IMR-90 (cell line): Measurements from ENCODE around the gene DARS1. TPM values are rescaled to one million over a fixed set of nuclear protein-coding genes. Genes with fewer than 3 reads are reported as not detected.

ENCODE experiments used
- ATAC-seq: fragments of 200-7000 bp; cut with Tn5 transposase; 2 replicates; pipeline ENCODE4 v1.9.1; 2020; ENCODE audit warnings: low read depth, mild to moderate bottlenecking, moderate library complexity
- BruUV-seq: library from RNA; stranded (reverse); fragments of 400-500 nt; replicated peaks from 2 replicates; lab custom pipeline; 2021; lab: Mats Ljungman, UMichigan
- CTCF ChIA-PET: fragments of 300-600 bp; formaldehyde crosslinking; extraction: SDS; loops from one replicate; lab custom pipeline; 2021; ENCODE audit warnings: antibody characterized with exemption; lab: Yijun Ruan, JAX
- POLR2A ChIA-PET: fragments of 300-600 bp; sonication (Branson Sonifier 250); formaldehyde crosslinking; loops from one replicate; lab custom pipeline; 2022; ENCODE audit warnings: antibody characterized with exemption; ENCODE audit not compliant: unreplicated experiment; lab: Charles Lee
- DNase-seq: peaks from one replicate; pipeline ENCODE4 v3.0.0; 2013
- H2AFZ ChIP-seq: replicated peaks from 2 replicates; pipeline ENCODE3; 2013; ENCODE audit warnings: low read length, mild to moderate bottlenecking; ENCODE audit not compliant: poor library complexity
- H2AK5ac ChIP-seq: 2 replicates; pipeline ENCODE4 v1.6.1; 2013; ENCODE audit warnings: low read depth, low read length, inconsistent platforms
- H2AK9ac ChIP-seq: replicated peaks from 2 replicates; pipeline ENCODE3; 2013; ENCODE audit warnings: mild to moderate bottlenecking, low read depth, low read length, moderate library complexity; ENCODE audit not compliant: poor library complexity
- H2BK120ac ChIP-seq: 2 replicates; pipeline ENCODE4 v1.6.1; 2013; ENCODE audit warnings: low read depth, low read length, inconsistent platforms
- H2BK15ac ChIP-seq: 3 replicates; pipeline ENCODE4 v1.6.1; 2013; ENCODE audit warnings: low read depth, low read length, inconsistent platforms
- H2BK20ac ChIP-seq: 2 replicates; pipeline ENCODE4 v1.6.1; 2013; ENCODE audit warnings: low read depth, mild to moderate bottlenecking, inconsistent platforms, low read length, moderate library complexity
- H2BK5ac ChIP-seq: 2 replicates; pipeline ENCODE4 v1.6.1; 2013; ENCODE audit warnings: mild to moderate bottlenecking, low read depth, low read length, inconsistent platforms; ENCODE audit not compliant: poor library complexity, severe bottlenecking
- H3K14ac ChIP-seq: replicated peaks from 2 replicates; pipeline ENCODE4 v1.6.1; 2013; ENCODE audit warnings: low read depth, low read length, inconsistent platforms
- H3K18ac ChIP-seq: 2 replicates; pipeline ENCODE4 v1.6.1; 2013; ENCODE audit warnings: low read depth, low read length, control low read depth
- H3K23ac ChIP-seq: 2 replicates; pipeline ENCODE4 v1.6.1; 2013; ENCODE audit warnings: low read depth, low read length, inconsistent platforms
- H3K27ac ChIP-seq: 2 replicates; pipeline ENCODE4 v1.5.1; 2013; ENCODE audit warnings: mild to moderate bottlenecking, control low read depth, low read length; ENCODE audit not compliant: insufficient read depth
- H3K27me3 ChIP-seq: 2 replicates; pipeline ENCODE4 v1.6.1; 2013; ENCODE audit warnings: low read length; ENCODE audit not compliant: control insufficient read depth, insufficient read depth
- H3K36me3 ChIP-seq: 2 replicates; pipeline ENCODE4 v1.6.1; 2013; ENCODE audit warnings: low read length, mixed read lengths; ENCODE audit not compliant: control insufficient read depth, insufficient read depth
- H3K4ac ChIP-seq: 2 replicates; pipeline ENCODE4 v1.6.1; 2013; ENCODE audit warnings: low read depth, low read length, inconsistent platforms
- H3K4me1 ChIP-seq: 2 replicates; pipeline ENCODE4 v1.6.1; 2013; ENCODE audit warnings: low read length, mixed read lengths; ENCODE audit not compliant: control insufficient read depth, insufficient read depth
- H3K4me2 ChIP-seq: 2 replicates; pipeline ENCODE4 v1.6.1; 2013; ENCODE audit warnings: low read depth, mild to moderate bottlenecking, control low read depth, low read length, moderate library complexity
- H3K4me3 ChIP-seq: 2 replicates; pipeline ENCODE4 v1.5.1; 2013; ENCODE audit warnings: low read depth, mild to moderate bottlenecking, control low read depth, low read length, moderate library complexity; ENCODE audit not compliant: insufficient read depth
- H3K56ac ChIP-seq: 2 replicates; pipeline ENCODE4 v1.6.1; 2013; ENCODE audit warnings: low read length, inconsistent platforms; ENCODE audit not compliant: insufficient read depth; ENCODE audit errors: extremely low read depth
- H3K79me1 ChIP-seq, 2 experiments: 2 replicates each; pipeline ENCODE4 v1.6.1; 2013; ENCODE audit warnings: low read length in 2 of 2, inconsistent platforms in 1 of 2, low read depth in 1 of 2
- H3K9ac ChIP-seq: 2 replicates; pipeline ENCODE4 v1.6.1; 2013; ENCODE audit warnings: low read depth, low read length, control low read depth
- H3K9me1 ChIP-seq: 2 replicates; pipeline ENCODE4 v1.6.1; 2013; ENCODE audit warnings: low read length, inconsistent platforms; ENCODE audit not compliant: insufficient read depth
- H3K9me3 ChIP-seq: 2 replicates; pipeline ENCODE4 v1.6.1; 2013; ENCODE audit warnings: low read length; ENCODE audit not compliant: control insufficient read depth, insufficient read depth
- H4K20me1 ChIP-seq: 2 replicates; pipeline ENCODE4 v1.6.1; 2013; ENCODE audit warnings: low read length, inconsistent platforms; ENCODE audit not compliant: insufficient read depth
- H4K5ac ChIP-seq: 2 replicates; pipeline ENCODE4 v1.6.1; 2013; ENCODE audit warnings: mild to moderate bottlenecking, low read depth, low read length, control low read depth
- H4K8ac ChIP-seq, 2 experiments: 2 replicates each; pipeline ENCODE4 v1.6.1; 2013; ENCODE audit warnings: low read depth in 2 of 2, low read length in 2 of 2, control low read depth in 1 of 2, inconsistent platforms in 1 of 2
- H4K91ac ChIP-seq: 2 replicates; pipeline ENCODE4 v1.6.1; 2013; ENCODE audit warnings: low read depth, low read length, inconsistent platforms; ENCODE audit not compliant: insufficient read depth
- BHLHE40 ChIP-seq: fragments of 150-350 bp; IDR thresholded peaks from 2 replicates; pipeline ENCODE4 v1.6.1; 2016; ENCODE audit warnings: mild to moderate bottlenecking, low read depth, low read length
- CEBPB ChIP-seq: IDR thresholded peaks from 2 replicates; pipeline ENCODE4 v1.6.1; 2012; ENCODE audit warnings: low read depth, low read length, improper control_type of control experiment
- CHD1 ChIP-seq: IDR thresholded peaks from 2 replicates; pipeline ENCODE4 v1.6.1; 2012; ENCODE audit warnings: low read depth, low read length, improper control_type of control experiment
- FOS ChIP-seq: fragments of 150-350 bp; IDR thresholded peaks from 2 replicates; pipeline ENCODE4 v1.6.1; 2016; ENCODE audit warnings: low read depth, low read length
- MAFK ChIP-seq: IDR thresholded peaks from 2 replicates; pipeline ENCODE4 v1.6.1; 2012; ENCODE audit warnings: low read depth, low read length, improper control_type of control experiment
- MAZ ChIP-seq: IDR thresholded peaks from 2 replicates; pipeline ENCODE4 v1.6.1; 2012; ENCODE audit warnings: low read depth, mild to moderate bottlenecking, low read length, improper control_type of control experiment, moderate library complexity, borderline replicate concordance
- MXI1 ChIP-seq: IDR thresholded peaks from 2 replicates; pipeline ENCODE4 v1.6.1; 2012; ENCODE audit warnings: low read depth, mild to moderate bottlenecking, low read length, moderate library complexity, borderline replicate concordance
- NFE2L2 ChIP-seq: fragments of 150-350 bp; IDR thresholded peaks from 2 replicates; pipeline ENCODE4 v1.6.1; 2016; ENCODE audit warnings: low read depth, mild to moderate bottlenecking, low read length
- POLR2A ChIP-seq: IDR thresholded peaks from 2 replicates; pipeline ENCODE4 v1.6.1; 2012; ENCODE audit warnings: mild to moderate bottlenecking, low read depth, low read length
- RAD21 ChIP-seq: IDR thresholded peaks from 2 replicates; pipeline ENCODE4 v1.6.1; 2012; ENCODE audit warnings: low read length, improper control_type of control experiment
- RCOR1 ChIP-seq: IDR thresholded peaks from 2 replicates; pipeline ENCODE4 v1.6.1; 2012; ENCODE audit warnings: mild to moderate bottlenecking, low read length, improper control_type of control experiment; ENCODE audit not compliant: insufficient replicate concordance
- RFX5 ChIP-seq: IDR thresholded peaks from 2 replicates; pipeline ENCODE4 v1.8.0; 2012; ENCODE audit warnings: low read depth, mild to moderate bottlenecking, low read length, moderate library complexity
- SMC3 ChIP-seq: fragments of 150-350 bp; IDR thresholded peaks from 2 replicates; pipeline ENCODE4 v1.6.1; 2016; ENCODE audit warnings: low read depth, mild to moderate bottlenecking, antibody characterized with exemption, low read length, moderate library complexity
- WGBS, 2 experiments: methylation state at CpG; one replicate each; pipeline versions ENCODE4 v1.1.5 to v1.1.7; 2013; ENCODE audit warnings: missing lambda C conversion rate in 2 of 2; ENCODE audit not compliant: insufficient read length in 1 of 2; ENCODE audit errors: extremely low coverage in 2 of 2; 5-methylcytosine and 5-hydroxymethylcytosine counted together
- dilution Hi-C: fragments of 300-500 bp; cut with HindIII; formaldehyde crosslinking; loops from one replicate; pipeline ENCODE4 v1.14.3; 2018; ENCODE audit warnings: low sequenced_read_pairs; ENCODE audit not compliant: unreplicated experiment
- in situ Hi-C: fragments of 300-500 bp; cut with MboI; formaldehyde crosslinking; loops from 3 replicates; pipeline ENCODE4 v1.14.3; 2019; ENCODE audit warnings: low sequenced_read_pairs, inconsistent platforms, mixed read lengths
- intact Hi-C: fragments of 100-400 bp; cut with micrococcal nuclease; formaldehyde crosslinking; loops from 2 replicates; pipeline ENCODE4 v1.10.0; 2022
- polyA plus RNA-seq, 3 experiments: library from polyadenylated mRNA; depleted of rRNA; stranded (reverse); fragments of >200 nt; gene quantifications; 2 replicates each; pipeline ENCODE4 v1.2.3, GENCODE V29; 2012; ENCODE audit warnings: low replicate concordance in 1 of 3
- total RNA-seq: library from RNA; depleted of rRNA; stranded (reverse); fragments of >200 nt; gene quantifications from 2 replicates; pipeline ENCODE4 v1.2.3, GENCODE V29; 2012
- TF ChIP-seq, protein P1 (sequence below): fragments of 150-350 bp; IDR thresholded peaks from 2 replicates; pipeline ENCODE4 v1.6.1; 2017; ENCODE audit warnings: mild to moderate bottlenecking, antibody characterized with exemption, low read length, low read depth
- TF ChIP-seq, protein P2 (sequence below): fragments of 150-350 bp; IDR thresholded peaks from 2 replicates; pipeline ENCODE4 v1.6.1; 2016; ENCODE audit warnings: low read depth, mild to moderate bottlenecking, low read length, moderate library complexity, borderline replicate concordance
- TF ChIP-seq, protein P3 (sequence below): conservative IDR thresholded peaks from 2 replicates; pipeline ENCODE4 v1.5.1; 2012; ENCODE audit warnings: mild to moderate bottlenecking, low read depth, low read length, improper control_type of control experiment

Gene DARS1
- total and polyA plus RNA-seq, 2 of the 4 experiments (the other 2 are of a cell fraction) = 56.5 to 66.5 TPM

DNA sequence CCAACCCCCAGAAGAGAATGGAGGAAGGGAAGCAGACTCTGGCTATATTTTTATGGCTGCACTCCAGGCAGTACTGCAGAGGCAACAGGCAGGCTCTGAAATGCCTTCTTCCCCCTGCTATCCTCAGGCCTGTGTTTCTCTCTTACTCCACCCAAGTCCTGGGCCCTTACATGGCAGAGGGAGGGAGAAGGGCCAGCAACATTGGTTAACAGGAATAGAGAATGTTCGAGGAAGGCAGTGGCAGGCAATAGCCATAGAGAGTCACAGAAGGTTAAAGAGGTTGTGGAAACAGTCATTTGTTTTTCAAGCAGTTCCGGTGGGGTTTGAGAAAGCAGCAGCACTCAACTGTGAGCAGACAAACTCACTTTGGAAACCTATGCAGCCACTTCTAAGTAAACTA is 15.1 kb upstream of the DARS1 start:
- no peaks in the 10 kb centered on the region for H3K9me3 ChIP-seq
- no peaks in the 10 kb centered on the region for H3K4me1 ChIP-seq
- H3K4me2 ChIP-seq = no peak overlapping the region
- H3K9ac ChIP-seq = no peak overlapping the region
- H3K14ac ChIP-seq = no peak overlapping the region
- H4K91ac ChIP-seq = no peak overlapping the region
- H3K18ac ChIP-seq = no peak overlapping the region
- H2BK20ac ChIP-seq = no peak overlapping the region
- no peak overlapping the region for H3K4me3 ChIP-seq
- intact Hi-C loops (no loop called here), dilution Hi-C loops (no loop called here), in situ Hi-C loops (no loop called here)
- no peak overlapping the region for H3K27ac ChIP-seq
- no peaks in the 10 kb centered on the region for H3K9me1 ChIP-seq
- peak overlapping the region; percentile 26 for H2AFZ ChIP-seq
- no CpG with 5 or more reads among the region's 2 CpGs for WGBS, 2 experiments
- H2AK9ac ChIP-seq = no peak overlapping the region
- no peak for DNase-seq
- POLR2A ChIA-PET = no interaction called here
- H4K20me1 ChIP-seq = no peaks in the 10 kb centered on the region
- no peak overlapping the region for H3K23ac ChIP-seq
- no peaks in the 10 kb centered on the region for H3K27me3 ChIP-seq
- CTCF ChIA-PET = no interaction called here
- no peaks in the 10 kb centered on the region for H3K79me1 ChIP-seq
- H4K8ac ChIP-seq = no peak overlapping the region
- H2BK5ac ChIP-seq = no peak overlapping the region
- ATAC-seq = peak; percentile 56
- no peak overlapping the region for H2BK15ac ChIP-seq
- TF ChIP-seq MAFK (no peak), POLR2A (no peak), RAD21 (no peak), BHLHE40 (no peak), CEBPB (no peak), CHD1 (no peak), MAZ (no peak), RFX5 (no peak), MXI1 (no peak), SMC3 (no peak), RCOR1 (no peak), NFE2L2 (no peak), FOS (no peak)
- TF ChIP-seq, protein P1, sequence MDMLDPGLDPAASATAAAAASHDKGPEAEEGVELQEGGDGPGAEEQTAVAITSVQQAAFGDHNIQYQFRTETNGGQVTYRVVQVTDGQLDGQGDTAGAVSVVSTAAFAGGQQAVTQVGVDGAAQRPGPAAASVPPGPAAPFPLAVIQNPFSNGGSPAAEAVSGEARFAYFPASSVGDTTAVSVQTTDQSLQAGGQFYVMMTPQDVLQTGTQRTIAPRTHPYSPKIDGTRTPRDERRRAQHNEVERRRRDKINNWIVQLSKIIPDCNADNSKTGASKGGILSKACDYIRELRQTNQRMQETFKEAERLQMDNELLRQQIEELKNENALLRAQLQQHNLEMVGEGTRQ = no peak
- TF ChIP-seq, protein P2, sequence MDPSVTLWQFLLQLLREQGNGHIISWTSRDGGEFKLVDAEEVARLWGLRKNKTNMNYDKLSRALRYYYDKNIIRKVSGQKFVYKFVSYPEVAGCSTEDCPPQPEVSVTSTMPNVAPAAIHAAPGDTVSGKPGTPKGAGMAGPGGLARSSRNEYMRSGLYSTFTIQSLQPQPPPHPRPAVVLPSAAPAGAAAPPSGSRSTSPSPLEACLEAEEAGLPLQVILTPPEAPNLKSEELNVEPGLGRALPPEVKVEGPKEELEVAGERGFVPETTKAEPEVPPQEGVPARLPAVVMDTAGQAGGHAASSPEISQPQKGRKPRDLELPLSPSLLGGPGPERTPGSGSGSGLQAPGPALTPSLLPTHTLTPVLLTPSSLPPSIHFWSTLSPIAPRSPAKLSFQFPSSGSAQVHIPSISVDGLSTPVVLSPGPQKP = no peak
- TF ChIP-seq, protein P3, sequence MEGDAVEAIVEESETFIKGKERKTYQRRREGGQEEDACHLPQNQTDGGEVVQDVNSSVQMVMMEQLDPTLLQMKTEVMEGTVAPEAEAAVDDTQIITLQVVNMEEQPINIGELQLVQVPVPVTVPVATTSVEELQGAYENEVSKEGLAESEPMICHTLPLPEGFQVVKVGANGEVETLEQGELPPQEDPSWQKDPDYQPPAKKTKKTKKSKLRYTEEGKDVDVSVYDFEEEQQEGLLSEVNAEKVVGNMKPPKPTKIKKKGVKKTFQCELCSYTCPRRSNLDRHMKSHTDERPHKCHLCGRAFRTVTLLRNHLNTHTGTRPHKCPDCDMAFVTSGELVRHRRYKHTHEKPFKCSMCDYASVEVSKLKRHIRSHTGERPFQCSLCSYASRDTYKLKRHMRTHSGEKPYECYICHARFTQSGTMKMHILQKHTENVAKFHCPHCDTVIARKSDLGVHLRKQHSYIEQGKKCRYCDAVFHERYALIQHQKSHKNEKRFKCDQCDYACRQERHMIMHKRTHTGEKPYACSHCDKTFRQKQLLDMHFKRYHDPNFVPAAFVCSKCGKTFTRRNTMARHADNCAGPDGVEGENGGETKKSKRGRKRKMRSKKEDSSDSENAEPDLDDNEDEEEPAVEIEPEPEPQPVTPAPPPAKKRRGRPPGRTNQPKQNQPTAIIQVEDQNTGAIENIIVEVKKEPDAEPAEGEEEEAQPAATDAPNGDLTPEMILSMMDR = no peak
- H2BK120ac ChIP-seq = no peak overlapping the region
- no peak overlapping the region for H3K56ac ChIP-seq
- H3K36me3 ChIP-seq = no peaks in the 10 kb centered on the region
- no peak overlapping the region for H3K4ac ChIP-seq
- BruUV-seq = no TSS peak
- no peak overlapping the region; the same call in 1 of the 2 replicates for H2AK5ac ChIP-seq
- no peak overlapping the region for H4K5ac ChIP-seq
